SK-N-SH (cell line): Measurements from ENCODE around the gene METTL14. TPM values are rescaled to one million over a fixed set of nuclear protein-coding genes. Genes with fewer than 3 reads are reported as not detected.

ENCODE experiments used
- CTCF ChIA-PET: fragments of 300-600, 350-600 bp; formaldehyde crosslinking; extraction: SDS; loops from one replicate; lab custom pipeline; 2021; lab: Yijun Ruan, JAX
- POLR2A ChIA-PET: fragments of 350-600 bp; sonication (Branson Sonifier 250); formaldehyde crosslinking; extraction: SDS; loops from one replicate; lab custom pipeline; 2020; ENCODE audit warnings: antibody characterized with exemption, inconsistent platforms; lab: Yijun Ruan, JAX
- DNase-seq: peaks from one replicate; pipeline ENCODE4 v3.0.0; 2012
- H2AFZ ChIP-seq: fragments of 200-600 bp; sonication (generic); 2 replicates; pipeline ENCODE4 v1.8.1; 2016; ENCODE audit warnings: antibody characterized with exemption, mild to moderate bottlenecking, low read depth
- H3F3A ChIP-seq: fragments of 200-600 bp; sonication (generic); replicated peaks from 2 replicates; pipeline ENCODE3; 2016; ENCODE audit warnings: antibody characterized with exemption, mild to moderate bottlenecking; ENCODE audit not compliant: insufficient read depth
- H3K27ac ChIP-seq, 2 experiments: fragments of 200-500 bp in 1 of 2; fragments of 200-600 bp in 1 of 2; sonication (Bioruptor generic) in 1 of 2; sonication (generic), shearing (Covaris generic) in 1 of 2; 2 replicates each; pipeline versions ENCODE4 v1.5.1 to v1.6.1; 2014 to 2016; ENCODE audit warnings: low read depth in 2 of 2, inconsistent platforms in 1 of 2, low read length in 1 of 2, mild to moderate bottlenecking in 1 of 2, mixed read lengths in 1 of 2
- H3K27me3 ChIP-seq: fragments of 200-600 bp; sonication (generic), shearing (Covaris generic); 2 replicates; pipeline ENCODE4 v1.6.1; 2016; ENCODE audit warnings: mixed run types; ENCODE audit not compliant: insufficient read depth
- H3K36me3 ChIP-seq, 2 experiments: fragments of 200-500 bp in 1 of 2; fragments of 200-600 bp in 1 of 2; sonication (Bioruptor generic) in 1 of 2; sonication (generic) in 1 of 2; replicated peaks in 1 of 2; 2 replicates each; pipeline versions ENCODE3 to v1.5.1; 2014 to 2016; ENCODE audit warnings: low read length in 1 of 2, mild to moderate bottlenecking in 1 of 2; ENCODE audit not compliant: insufficient read depth in 2 of 2, control insufficient read depth in 1 of 2
- H3K4me1 ChIP-seq, 2 experiments: fragments of 200-500 bp in 1 of 2; fragments of 200-600 bp in 1 of 2; sonication (Bioruptor generic) in 1 of 2; sonication (generic), shearing (Covaris generic) in 1 of 2; 2 replicates each; pipeline versions ENCODE4 v1.5.1 to v1.6.1; 2014 to 2016; ENCODE audit warnings: low read depth in 1 of 2, low read length in 1 of 2, mixed run types in 1 of 2; ENCODE audit not compliant: insufficient read depth in 2 of 2, control insufficient read depth in 1 of 2
- H3K4me2 ChIP-seq: fragments of 200-600 bp; sonication (generic), shearing (Covaris generic); 2 replicates; pipeline ENCODE4 v1.6.1; 2017; ENCODE audit warnings: mixed run types
- H3K4me3 ChIP-seq, 2 experiments: fragments of 200-500 bp in 1 of 2; fragments of 200-600 bp in 1 of 2; sonication (Bioruptor generic) in 1 of 2; sonication (generic), shearing (Covaris generic) in 1 of 2; 2 replicates each; pipeline versions ENCODE4 v1.5.1 to v1.8.1; 2014 to 2016; ENCODE audit warnings: low read depth in 2 of 2, inconsistent platforms in 1 of 2, low read length in 1 of 2, mild to moderate bottlenecking in 1 of 2, mixed read lengths in 1 of 2, moderate library complexity in 1 of 2
- H3K79me2 ChIP-seq: fragments of 200-600 bp; sonication (generic); 2 replicates; pipeline ENCODE4 v1.8.1; 2017; ENCODE audit warnings: mild to moderate bottlenecking; ENCODE audit not compliant: insufficient read depth
- H3K9ac ChIP-seq: fragments of 200-600 bp; sonication (generic); 2 replicates; pipeline ENCODE4 v1.6.1; 2017; ENCODE audit warnings: mixed run types
- H3K9me2 ChIP-seq: fragments of 200-600 bp; sonication (generic); 2 replicates; pipeline ENCODE4 v1.6.1; 2017; ENCODE audit warnings: mixed run types
- H3K9me3 ChIP-seq: fragments of 200-600 bp; sonication (generic); 2 replicates; pipeline ENCODE4 v1.6.1; 2017; ENCODE audit warnings: mixed run types, mild to moderate bottlenecking, moderate library complexity
- H4K20me1 ChIP-seq: fragments of 200-600 bp; sonication (generic); 2 replicates; pipeline ENCODE4 v1.6.1; 2017; ENCODE audit warnings: mild to moderate bottlenecking, mixed run types; ENCODE audit not compliant: insufficient read depth
- ELF1 ChIP-seq: IDR thresholded peaks from 2 replicates; pipeline ENCODE4 v1.4.0; 2012
- EZH2phosphoT487 ChIP-seq: fragments of 200-600 bp; sonication (generic); IDR thresholded peaks from 2 replicates; pipeline ENCODE4 v1.6.1; 2017; ENCODE audit warnings: low read depth, mixed run types, mild to moderate bottlenecking, antibody characterized with exemption, moderate library complexity, borderline replicate concordance
- FOSL2 ChIP-seq: IDR thresholded peaks from 2 replicates; pipeline ENCODE4 v1.4.0; 2012; ENCODE audit warnings: low read depth, mild to moderate bottlenecking, moderate library complexity, borderline replicate concordance
- GABPA ChIP-seq: IDR thresholded peaks from 2 replicates; pipeline ENCODE4 v1.4.0; 2012; ENCODE audit warnings: low read depth, mild to moderate bottlenecking
- GATA2 ChIP-seq: sonication (generic); formaldehyde crosslinking; IDR thresholded peaks from 2 replicates; pipeline ENCODE4 v1.5.0; 2020; ENCODE audit warnings: mild to moderate bottlenecking, missing genetic modification reagents
- MEF2A ChIP-seq: IDR thresholded peaks from 2 replicates; pipeline ENCODE4 v1.4.0; 2012; ENCODE audit warnings: low read depth, borderline replicate concordance
- MXI1 ChIP-seq: IDR thresholded peaks from 2 replicates; pipeline ENCODE4 v1.6.1; 2012; ENCODE audit warnings: mild to moderate bottlenecking, low read depth, low read length, improper control_type of control experiment
- NFIC ChIP-seq: IDR thresholded peaks from 2 replicates; pipeline ENCODE4 v1.4.0; 2012; ENCODE audit warnings: borderline replicate concordance
- POLR2AphosphoS5 ChIP-seq: IDR thresholded peaks from 2 replicates; pipeline ENCODE4 v1.6.1; 2012; ENCODE audit warnings: low read depth, low read length
- RCOR1 ChIP-seq: fragments of 150-350 bp; IDR thresholded peaks from 2 replicates; pipeline ENCODE4 v1.6.1; 2017; ENCODE audit warnings: antibody characterized with exemption, low read length
- RXRA ChIP-seq: IDR thresholded peaks from 2 replicates; pipeline ENCODE4 v1.4.0; 2012; ENCODE audit warnings: low read depth, mild to moderate bottlenecking, borderline replicate concordance
- SMC3 ChIP-seq: IDR thresholded peaks from 2 replicates; pipeline ENCODE4 v1.6.1; 2012; ENCODE audit warnings: low read depth, low read length, improper control_type of control experiment
- TAF1 ChIP-seq: IDR thresholded peaks from 2 replicates; pipeline ENCODE4 v1.6.1; 2012; ENCODE audit warnings: low read depth, mild to moderate bottlenecking, low read length, moderate library complexity, borderline replicate concordance
- TEAD4 ChIP-seq: IDR thresholded peaks from 2 replicates; pipeline ENCODE4 v1.4.0; 2012; ENCODE audit warnings: mild to moderate bottlenecking, borderline replicate concordance; ENCODE audit not compliant: insufficient read depth
- WGBS: methylation state at CpG from one replicate; pipeline ENCODE4 v1.1.6; 2017; ENCODE audit warnings: low lambda C conversion rate; 5-methylcytosine and 5-hydroxymethylcytosine counted together
- polyA plus RNA-seq, 3 experiments: library from polyadenylated mRNA; depleted of rRNA; stranded (reverse); fragments of >200 nt; gene quantifications; 2 replicates each; pipeline ENCODE4 v1.2.3, GENCODE V29; 2012
- TF ChIP-seq, protein P1 (sequence below): IDR thresholded peaks from 2 replicates; pipeline ENCODE4 v1.6.1; 2012; ENCODE audit warnings: mild to moderate bottlenecking, low read depth, low read length, moderate library complexity
- TF ChIP-seq, protein P2 (sequence below): IDR thresholded peaks from 2 replicates; pipeline ENCODE4 v1.4.0; 2012; ENCODE audit warnings: low read depth, borderline replicate concordance
- TF ChIP-seq, protein P3 (sequence below): IDR thresholded peaks from 2 replicates; pipeline ENCODE4 v1.4.0; 2012; ENCODE audit warnings: low read depth
- TF ChIP-seq, protein P4 (sequence below): IDR thresholded peaks from 2 replicates; pipeline ENCODE4; 2012
- TF ChIP-seq, protein P5 (sequence below): fragments of 150-350 bp; IDR thresholded peaks from 2 replicates; pipeline ENCODE4 v1.6.1; 2017; ENCODE audit warnings: antibody characterized with exemption, low read length, low read depth, borderline replicate concordance

The METTL14 gene
- polyA plus RNA-seq, 1 of the 3 experiments (the other 2 are of a cell fraction): 11.0 TPM

DNA sequence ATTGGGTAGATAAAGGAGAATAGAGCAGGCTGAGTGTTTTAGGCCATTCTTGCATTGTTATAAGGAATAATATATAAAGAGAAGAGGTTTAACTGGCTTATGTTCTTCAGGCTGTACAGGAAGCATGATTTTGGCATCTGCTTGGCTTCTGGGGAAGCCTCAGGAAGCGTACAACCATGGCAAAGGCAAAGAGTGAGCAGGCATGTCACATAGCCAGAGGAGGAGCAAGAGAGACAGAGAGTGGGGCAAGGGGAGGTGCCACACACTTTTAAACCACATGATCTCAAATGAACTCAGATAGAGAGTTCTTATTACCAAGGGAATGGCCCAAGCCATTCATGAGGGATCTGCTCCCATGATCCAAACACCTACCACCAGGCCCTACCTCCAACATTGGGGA, 4.4 kb upstream of the METTL14 start:
- H3K36me3 ChIP-seq: no peaks in the 10 kb centered on the region
- no peaks in the 10 kb centered on the region for H4K20me1 ChIP-seq
- no peaks in the 10 kb centered on the region for H3K9me2 ChIP-seq
- no peak for TF ChIP-seq MXI1
- no peak for TF ChIP-seq GABPA
- no peak for TF ChIP-seq POLR2AphosphoS5
- no peak for TF ChIP-seq FOSL2
- TF ChIP-seq, protein P1, sequence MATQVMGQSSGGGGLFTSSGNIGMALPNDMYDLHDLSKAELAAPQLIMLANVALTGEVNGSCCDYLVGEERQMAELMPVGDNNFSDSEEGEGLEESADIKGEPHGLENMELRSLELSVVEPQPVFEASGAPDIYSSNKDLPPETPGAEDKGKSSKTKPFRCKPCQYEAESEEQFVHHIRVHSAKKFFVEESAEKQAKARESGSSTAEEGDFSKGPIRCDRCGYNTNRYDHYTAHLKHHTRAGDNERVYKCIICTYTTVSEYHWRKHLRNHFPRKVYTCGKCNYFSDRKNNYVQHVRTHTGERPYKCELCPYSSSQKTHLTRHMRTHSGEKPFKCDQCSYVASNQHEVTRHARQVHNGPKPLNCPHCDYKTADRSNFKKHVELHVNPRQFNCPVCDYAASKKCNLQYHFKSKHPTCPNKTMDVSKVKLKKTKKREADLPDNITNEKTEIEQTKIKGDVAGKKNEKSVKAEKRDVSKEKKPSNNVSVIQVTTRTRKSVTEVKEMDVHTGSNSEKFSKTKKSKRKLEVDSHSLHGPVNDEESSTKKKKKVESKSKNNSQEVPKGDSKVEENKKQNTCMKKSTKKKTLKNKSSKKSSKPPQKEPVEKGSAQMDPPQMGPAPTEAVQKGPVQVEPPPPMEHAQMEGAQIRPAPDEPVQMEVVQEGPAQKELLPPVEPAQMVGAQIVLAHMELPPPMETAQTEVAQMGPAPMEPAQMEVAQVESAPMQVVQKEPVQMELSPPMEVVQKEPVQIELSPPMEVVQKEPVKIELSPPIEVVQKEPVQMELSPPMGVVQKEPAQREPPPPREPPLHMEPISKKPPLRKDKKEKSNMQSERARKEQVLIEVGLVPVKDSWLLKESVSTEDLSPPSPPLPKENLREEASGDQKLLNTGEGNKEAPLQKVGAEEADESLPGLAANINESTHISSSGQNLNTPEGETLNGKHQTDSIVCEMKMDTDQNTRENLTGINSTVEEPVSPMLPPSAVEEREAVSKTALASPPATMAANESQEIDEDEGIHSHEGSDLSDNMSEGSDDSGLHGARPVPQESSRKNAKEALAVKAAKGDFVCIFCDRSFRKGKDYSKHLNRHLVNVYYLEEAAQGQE: no peak
- TF ChIP-seq ELF1: no peak
- no peak for TF ChIP-seq RCOR1
- TF ChIP-seq RXRA: no peak
- TF ChIP-seq MEF2A: no peak
- no peak for TF ChIP-seq NFIC
- TF ChIP-seq, protein P2, sequence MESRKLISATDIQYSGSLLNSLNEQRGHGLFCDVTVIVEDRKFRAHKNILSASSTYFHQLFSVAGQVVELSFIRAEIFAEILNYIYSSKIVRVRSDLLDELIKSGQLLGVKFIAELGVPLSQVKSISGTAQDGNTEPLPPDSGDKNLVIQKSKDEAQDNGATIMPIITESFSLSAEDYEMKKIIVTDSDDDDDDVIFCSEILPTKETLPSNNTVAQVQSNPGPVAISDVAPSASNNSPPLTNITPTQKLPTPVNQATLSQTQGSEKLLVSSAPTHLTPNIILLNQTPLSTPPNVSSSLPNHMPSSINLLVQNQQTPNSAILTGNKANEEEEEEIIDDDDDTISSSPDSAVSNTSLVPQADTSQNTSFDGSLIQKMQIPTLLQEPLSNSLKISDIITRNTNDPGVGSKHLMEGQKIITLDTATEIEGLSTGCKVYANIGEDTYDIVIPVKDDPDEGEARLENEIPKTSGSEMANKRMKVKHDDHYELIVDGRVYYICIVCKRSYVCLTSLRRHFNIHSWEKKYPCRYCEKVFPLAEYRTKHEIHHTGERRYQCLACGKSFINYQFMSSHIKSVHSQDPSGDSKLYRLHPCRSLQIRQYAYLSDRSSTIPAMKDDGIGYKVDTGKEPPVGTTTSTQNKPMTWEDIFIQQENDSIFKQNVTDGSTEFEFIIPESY: no peak
- TF ChIP-seq GATA2 (CRISPR knock-in tag): no peak
- no peak for TF ChIP-seq TAF1
- TF ChIP-seq, protein P3, sequence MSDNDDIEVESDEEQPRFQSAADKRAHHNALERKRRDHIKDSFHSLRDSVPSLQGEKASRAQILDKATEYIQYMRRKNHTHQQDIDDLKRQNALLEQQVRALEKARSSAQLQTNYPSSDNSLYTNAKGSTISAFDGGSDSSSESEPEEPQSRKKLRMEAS: no peak
- TF ChIP-seq, protein P4, sequence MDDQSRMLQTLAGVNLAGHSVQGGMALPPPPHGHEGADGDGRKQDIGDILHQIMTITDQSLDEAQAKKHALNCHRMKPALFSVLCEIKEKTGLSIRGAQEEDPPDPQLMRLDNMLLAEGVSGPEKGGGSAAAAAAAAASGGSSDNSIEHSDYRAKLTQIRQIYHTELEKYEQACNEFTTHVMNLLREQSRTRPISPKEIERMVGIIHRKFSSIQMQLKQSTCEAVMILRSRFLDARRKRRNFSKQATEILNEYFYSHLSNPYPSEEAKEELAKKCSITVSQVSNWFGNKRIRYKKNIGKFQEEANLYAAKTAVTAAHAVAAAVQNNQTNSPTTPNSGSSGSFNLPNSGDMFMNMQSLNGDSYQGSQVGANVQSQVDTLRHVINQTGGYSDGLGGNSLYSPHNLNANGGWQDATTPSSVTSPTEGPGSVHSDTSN: no peak
- TF ChIP-seq, protein P5, sequence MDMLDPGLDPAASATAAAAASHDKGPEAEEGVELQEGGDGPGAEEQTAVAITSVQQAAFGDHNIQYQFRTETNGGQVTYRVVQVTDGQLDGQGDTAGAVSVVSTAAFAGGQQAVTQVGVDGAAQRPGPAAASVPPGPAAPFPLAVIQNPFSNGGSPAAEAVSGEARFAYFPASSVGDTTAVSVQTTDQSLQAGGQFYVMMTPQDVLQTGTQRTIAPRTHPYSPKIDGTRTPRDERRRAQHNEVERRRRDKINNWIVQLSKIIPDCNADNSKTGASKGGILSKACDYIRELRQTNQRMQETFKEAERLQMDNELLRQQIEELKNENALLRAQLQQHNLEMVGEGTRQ: no peak
- no peak for TF ChIP-seq TEAD4
- no peak for TF ChIP-seq EZH2phosphoT487
- no peak for TF ChIP-seq SMC3
- H3K79me2 ChIP-seq: peaks cover 4% of the 10 kb centered on the region; the same call in 1 of the 2 replicates
- DNase-seq: no peak
- no peak overlapping the region for H3K4me3 ChIP-seq
- H3K9me3 ChIP-seq: no peaks in the 10 kb centered on the region
- no peak overlapping the region for H3K27ac ChIP-seq
- CTCF ChIA-PET: no interaction called here
- H3F3A ChIP-seq: peaks cover 7% of the 10 kb centered on the region
- 71% methylated on average over 1 of the region's 1 CpG for WGBS
- H3K9ac ChIP-seq: no peak overlapping the region
- H3K27me3 ChIP-seq: no peaks in the 10 kb centered on the region
- POLR2A ChIA-PET: no interaction called here
- H3K4me2 ChIP-seq: no peak overlapping the region
- H2AFZ ChIP-seq: no peak overlapping the region
- no peaks in the 10 kb centered on the region; a peak in 1 of 4 replicates for H3K4me1 ChIP-seq
